ENCODE measurements around the gene SOCS3. TPM values are rescaled to one million over a fixed set of nuclear protein-coding genes. Genes with fewer than 3 reads are reported as not detected.

SOCS3 gene
- total RNA-seq, 2 donors from 2014 or later: 19.7 to 29.4 TPM

DNA sequence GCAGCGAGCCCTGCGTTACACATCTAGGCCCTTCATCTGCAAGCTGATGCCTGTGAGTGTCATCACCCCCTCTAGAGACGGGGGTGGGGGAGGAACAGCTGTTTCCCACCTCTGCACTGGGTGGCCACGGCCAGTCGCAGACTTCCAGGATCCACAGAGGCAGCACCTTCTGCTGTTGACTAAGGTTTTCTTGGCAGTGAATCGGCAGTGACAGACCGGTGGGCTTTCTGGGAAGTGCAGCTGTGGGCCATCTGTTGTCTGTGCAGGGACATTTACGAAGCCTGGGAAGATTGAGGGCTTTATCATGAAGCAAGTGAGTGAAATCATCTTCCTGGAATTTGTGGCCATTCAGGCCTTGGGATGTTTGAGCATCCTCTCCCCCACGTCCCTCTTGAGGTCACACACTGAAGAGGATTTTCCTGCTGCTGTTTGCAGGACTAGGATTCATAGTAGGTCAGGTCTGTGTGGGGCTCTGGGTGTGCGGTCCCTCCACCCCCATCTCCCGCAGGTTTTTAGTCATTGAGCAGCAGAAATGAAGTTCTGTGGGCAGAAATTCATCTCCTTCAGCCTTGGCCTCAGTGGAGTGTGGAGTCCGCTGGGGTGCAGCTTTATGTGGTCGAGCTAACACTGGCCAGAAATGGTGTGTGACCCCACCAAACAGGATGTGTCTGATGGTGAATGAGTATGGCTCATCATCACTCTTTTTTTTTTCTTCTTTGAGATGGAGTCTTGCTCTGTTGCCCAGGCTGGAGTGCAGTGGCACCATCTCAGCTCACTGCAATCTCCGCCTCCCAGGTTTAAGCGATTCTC is 30.6 kb upstream of the SOCS3 start:
- intact Hi-C loops (cut with DNase I): no loop called here
- DNase-seq: no peak

DNA sequence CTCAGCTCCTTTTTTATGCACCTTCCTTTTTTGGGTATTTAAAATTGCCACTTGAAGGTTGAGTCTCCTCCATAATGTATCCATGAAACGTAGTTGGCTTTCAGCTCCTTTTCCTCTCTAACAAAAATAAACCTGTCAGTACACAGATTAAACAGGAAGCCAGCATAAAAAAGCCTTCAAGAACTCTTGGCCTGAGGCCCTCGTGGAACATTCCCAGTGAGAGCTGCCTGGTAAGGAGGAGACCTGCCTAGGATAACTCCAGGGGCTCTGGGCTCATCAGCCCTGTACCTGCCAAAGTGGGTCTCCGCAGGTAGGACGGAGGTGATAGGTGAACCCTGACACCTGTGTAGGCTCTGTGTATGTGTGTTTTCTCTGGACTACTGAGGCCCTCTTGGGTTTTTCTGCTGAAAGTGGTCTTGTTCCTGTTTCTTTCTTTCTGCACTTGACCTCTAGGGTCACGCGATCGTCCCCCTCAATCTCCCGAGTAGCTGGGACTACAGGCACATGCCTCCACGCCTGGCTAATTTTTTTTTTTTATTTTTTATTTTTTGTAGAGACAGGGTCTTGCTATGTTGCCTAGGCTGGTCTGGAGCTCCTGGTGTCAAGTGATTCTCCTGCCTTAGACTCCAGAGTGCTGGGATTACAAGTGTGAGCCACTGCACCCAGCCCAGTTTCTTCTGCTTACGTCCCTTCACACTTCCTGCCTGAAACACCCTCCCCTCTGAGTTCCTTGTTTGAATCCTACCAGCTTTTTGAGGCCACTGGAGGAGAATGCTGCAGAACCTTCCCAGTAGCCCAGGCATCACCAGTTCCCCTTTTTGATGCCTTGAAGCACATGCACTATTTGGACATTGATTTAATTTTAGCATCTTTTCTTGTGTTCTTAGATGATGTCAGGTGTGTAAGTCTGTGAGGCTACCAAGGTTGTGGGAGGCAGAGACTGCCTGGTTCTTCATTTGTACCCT is 28.4 kb upstream of the SOCS3 start:
- H3K4me3 ChIP-seq: no peak overlapping the region
- peak overlapping the region; percentile 59 for H3K27ac ChIP-seq
- DNase-seq: no peak
- intact Hi-C loops (cut with DNase I): no loop called here
- H3K9me3 ChIP-seq: no peaks in the 10 kb centered on the region
- no peaks in the 10 kb centered on the region for H3K36me3 ChIP-seq
- peak overlapping the region in 1 of 2 donors; percentile 3 for H3K9ac ChIP-seq (ENCODE audit: low read depth in 2 of 2, low read length in 2 of 2)
- H3K27me3 ChIP-seq: no peaks in the 10 kb centered on the region
- peaks cover 15% of the 10 kb centered on the region for H3K4me1 ChIP-seq
- TF ChIP-seq, protein P1, sequence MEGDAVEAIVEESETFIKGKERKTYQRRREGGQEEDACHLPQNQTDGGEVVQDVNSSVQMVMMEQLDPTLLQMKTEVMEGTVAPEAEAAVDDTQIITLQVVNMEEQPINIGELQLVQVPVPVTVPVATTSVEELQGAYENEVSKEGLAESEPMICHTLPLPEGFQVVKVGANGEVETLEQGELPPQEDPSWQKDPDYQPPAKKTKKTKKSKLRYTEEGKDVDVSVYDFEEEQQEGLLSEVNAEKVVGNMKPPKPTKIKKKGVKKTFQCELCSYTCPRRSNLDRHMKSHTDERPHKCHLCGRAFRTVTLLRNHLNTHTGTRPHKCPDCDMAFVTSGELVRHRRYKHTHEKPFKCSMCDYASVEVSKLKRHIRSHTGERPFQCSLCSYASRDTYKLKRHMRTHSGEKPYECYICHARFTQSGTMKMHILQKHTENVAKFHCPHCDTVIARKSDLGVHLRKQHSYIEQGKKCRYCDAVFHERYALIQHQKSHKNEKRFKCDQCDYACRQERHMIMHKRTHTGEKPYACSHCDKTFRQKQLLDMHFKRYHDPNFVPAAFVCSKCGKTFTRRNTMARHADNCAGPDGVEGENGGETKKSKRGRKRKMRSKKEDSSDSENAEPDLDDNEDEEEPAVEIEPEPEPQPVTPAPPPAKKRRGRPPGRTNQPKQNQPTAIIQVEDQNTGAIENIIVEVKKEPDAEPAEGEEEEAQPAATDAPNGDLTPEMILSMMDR (IDR thresholded peaks at IDR 0.05): no peak

More for the DNA sequence above, 30.6 kb upstream of the SOCS3 start:
- Histone ChIP-seq H3K9ac (ENCODE audit: low read depth in 2 of 2, low read length in 2 of 2) (no peak overlapping the region), H3K36me3 (no peaks in the 10 kb centered on the region), H3K4me3 (no peak overlapping the region), H3K4me1 (peaks cover 5% of the 10 kb centered on the region), H3K27ac (peak overlapping the region; percentile 44), H3K27me3 (no peaks in the 10 kb centered on the region), H3K9me3 (no peaks in the 10 kb centered on the region)
- TF ChIP-seq, protein P1 (IDR thresholded peaks at IDR 0.05): no peak

DNA sequence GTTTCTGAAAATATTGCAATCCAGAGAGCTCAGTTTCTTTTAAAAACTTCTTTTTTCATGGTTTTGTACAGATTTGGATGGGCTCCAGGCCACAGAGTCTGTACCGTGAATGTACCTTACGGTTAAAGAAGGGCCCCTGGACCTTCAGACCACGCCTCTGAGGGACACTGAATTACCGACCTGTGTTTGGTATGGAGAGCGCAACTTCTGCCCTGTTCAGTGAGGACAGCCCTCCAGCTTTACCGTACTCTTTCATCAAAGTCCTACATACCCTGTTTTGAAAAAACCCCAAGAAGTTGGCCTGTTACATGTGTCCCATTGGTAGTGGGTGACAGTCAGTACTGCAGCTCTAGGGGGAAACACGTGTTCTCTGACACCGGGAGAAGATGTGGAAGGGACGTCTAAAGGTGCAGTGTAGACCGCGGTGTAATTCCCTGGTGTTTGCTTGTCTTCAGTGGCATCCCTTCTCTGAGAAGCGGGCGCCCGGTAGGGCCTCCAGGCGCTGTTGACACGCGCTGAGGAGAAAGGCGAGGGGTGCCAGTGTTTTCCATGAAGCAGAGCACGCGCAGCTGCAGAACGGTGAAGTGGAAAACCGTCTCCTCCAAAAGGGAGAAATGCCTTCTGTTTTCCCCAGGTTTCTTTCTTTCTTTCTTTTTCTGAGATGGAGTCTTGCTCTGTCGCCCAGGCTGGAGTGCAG is 24.8 kb upstream of the SOCS3 start:
- Histone ChIP-seq H3K9me3 (no peaks in the 10 kb centered on the region), H3K36me3 (no peaks in the 10 kb centered on the region), H3K9ac (ENCODE audit: low read depth in 2 of 2, low read length in 2 of 2) (no peak overlapping the region), H3K27me3 (no peaks in the 10 kb centered on the region), H3K4me3 (no peak overlapping the region), H3K4me1 (peaks cover 26% of the 10 kb centered on the region), H3K27ac (peak overlapping the region; percentile 78)
- DNase-seq: no peak
- intact Hi-C loops (cut with DNase I): no loop called here
- TF ChIP-seq, protein P1 (IDR thresholded peaks at IDR 0.05): no peak

DNA sequence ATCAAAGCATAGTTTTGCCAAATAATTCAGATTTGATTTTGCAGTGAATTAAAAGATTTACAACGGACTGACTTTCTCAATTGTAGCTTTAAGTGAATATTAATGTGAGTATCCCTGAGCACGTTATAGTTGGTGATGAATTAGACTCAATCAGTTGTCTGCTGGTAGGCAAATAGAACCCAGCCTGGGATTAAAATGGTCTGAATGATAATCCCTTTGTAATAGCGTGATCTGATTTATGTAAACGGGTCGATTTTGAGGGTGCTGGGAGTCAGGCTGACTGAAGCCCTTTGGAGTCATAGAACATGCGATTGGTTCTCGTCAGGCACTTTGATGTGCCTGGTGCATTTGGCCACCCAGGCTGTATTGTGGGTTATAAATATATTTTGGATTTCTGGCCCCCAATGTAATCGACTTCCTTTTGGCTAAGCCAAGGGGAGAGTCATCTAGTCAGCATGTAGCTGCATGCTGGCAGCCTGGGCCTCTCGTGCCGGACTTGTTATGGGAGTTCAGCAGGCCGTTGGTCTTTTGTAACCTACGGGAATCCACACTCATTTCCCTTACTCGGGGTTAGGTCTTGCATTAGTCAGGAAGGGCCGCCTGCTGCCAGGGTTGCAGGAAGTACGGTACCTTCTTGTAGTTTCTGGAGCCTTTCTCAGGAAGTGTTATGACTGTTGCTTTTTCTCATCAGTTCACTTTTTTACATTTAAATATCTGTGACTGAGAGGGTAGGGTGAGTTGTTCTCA is 24.0 kb upstream of the SOCS3 start:
- Histone ChIP-seq H3K27me3 (no peaks in the 10 kb centered on the region), H3K9me3 (no peaks in the 10 kb centered on the region), H3K4me1 (peaks cover 31% of the 10 kb centered on the region), H3K36me3 (no peaks in the 10 kb centered on the region), H3K9ac (ENCODE audit: low read depth in 2 of 2, low read length in 2 of 2) (no peak overlapping the region), H3K27ac (peak overlapping the region; percentile 78), H3K4me3 (no peak overlapping the region)
- peak; percentile 45 for DNase-seq
- TF ChIP-seq, protein P1 (IDR thresholded peaks at IDR 0.05): no peak
- intact Hi-C loops (cut with DNase I): no loop called here
